Spleen (tissue), 7 donors: Measurements from ENCODE around the gene NFATC1.

ENCODE experiments used
- CTCF ChIP-seq, 11 experiments: fragments of 200-600 bp in 7 of 11; fragments of 450-650 bp in 4 of 11; sonication (generic) in 4 of 11; IDR thresholded peaks in 8 of 11; conservative IDR thresholded peaks in 3 of 11; 1 replicate in 7 of 11; 2 replicates in 4 of 11; pipeline versions ENCODE4 v1.4.0 to v1.8.0; 2016 to 2021; ENCODE audit warnings: antibody characterized with exemption in 11 of 11, inconsistent platforms in 4 of 11, mild to moderate bottlenecking in 1 of 11
- POLR2A ChIP-seq, 3 donors: fragments of 450-650 bp; IDR thresholded peaks; one replicate each; pipeline ENCODE4 v1.5.1; 2017; ENCODE audit warnings: antibody characterized with exemption in 3 of 3, mild to moderate bottlenecking in 1 of 3
- POLR2AphosphoS5 ChIP-seq, 3 donors: sonication (generic); formaldehyde crosslinking; IDR thresholded peaks; one replicate each; pipeline ENCODE4 v1.5.1; 2017; ENCODE audit warnings: antibody characterized with exemption in 3 of 3
- donor health status: DM: no; HTN: no; CAD: no; lungs with moderate emphysema.
- donor health status: DM: no; HTN: no; CAD: no.
- donor health status: DM: no; HTN: no; CAD: no.

DNA sequence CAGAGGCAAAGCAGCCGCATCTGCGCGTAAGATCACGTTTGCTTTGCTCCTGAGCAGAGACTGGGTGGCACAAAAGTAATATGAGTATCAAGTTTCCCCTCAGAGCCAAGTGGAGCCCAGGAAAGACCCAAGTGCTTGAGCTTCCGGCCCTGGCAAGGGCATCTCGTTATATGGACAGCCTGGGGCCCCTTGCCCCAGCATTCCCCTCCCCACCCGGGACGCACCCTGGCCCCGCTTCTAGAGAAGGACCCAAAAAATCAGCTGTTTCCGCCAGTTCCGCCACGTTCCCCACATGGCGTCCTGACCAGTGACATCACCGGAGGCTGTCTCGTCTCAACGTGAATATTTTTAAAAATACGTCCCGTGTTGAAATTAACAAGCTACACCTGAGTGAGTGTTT, 135.1 kb downstream of the NFATC1 start:
- no peak for TF ChIP-seq CTCF (IDR thresholded peaks at IDR 0.05 in 8 of 11, conservative IDR thresholded peaks at IDR 0.05 in 3 of 11)
- no peak for TF ChIP-seq POLR2A (IDR thresholded peaks at IDR 0.05)
- TF ChIP-seq POLR2AphosphoS5 (IDR thresholded peaks at IDR 0.05): no peak
